ENCODE data around the gene SUCLG2. TPM values are rescaled to one million over a fixed set of nuclear protein-coding genes. Genes with fewer than 3 reads are reported as not detected.

SUCLG2 gene
- total and polyA plus RNA-seq, 9 donors = 24.8 to 75.2 (median 40.1) TPM

GRCh38 chr3:67382536-67382935 is 271.9 kb downstream of the SUCLG2 start:
- no peak for DNase-seq
- Histone ChIP-seq H3K4me1 (ENCODE audit: insufficient read depth) (peaks cover 5% of the 10 kb centered on the region), H3K9me3 (no peaks in the 10 kb centered on the region), H3K27ac (no peak overlapping the region), H3K36me3 (no peaks in the 10 kb centered on the region), H3K4me3 (no peak overlapping the region), H3K27me3 (no peaks in the 10 kb centered on the region)
- 17 to 29% (median 26%) methylated on average over 4 of the region's 4 CpGs for WGBS, 3 donors
- intact Hi-C loops (cut with DNase I) = no loop called here
- no peak for TF ChIP-seq CTCF (IDR thresholded peaks at IDR 0.05)
- TF ChIP-seq EP300 (IDR thresholded peaks at IDR 0.05) = no peak
- no peak for TF ChIP-seq POLR2A (IDR thresholded peaks at IDR 0.05)

GRCh38 chr3:67381667-67382272 is 272.6 kb downstream of the SUCLG2 start:
- Histone ChIP-seq H3K27ac (no peak overlapping the region), H3K4me1 (ENCODE audit: insufficient read depth) (peaks cover 5% of the 10 kb centered on the region), H3K4me3 (no peak overlapping the region), H3K27me3 (no peaks in the 10 kb centered on the region), H3K9me3 (no peaks in the 10 kb centered on the region), H3K36me3 (no peaks in the 10 kb centered on the region)
- intact Hi-C loops (cut with DNase I) = no loop called here
- TF ChIP-seq CTCF (IDR thresholded peaks at IDR 0.05) = peak; percentile 37 to 50 (median 41)
- no peak for TF ChIP-seq EP300 (IDR thresholded peaks at IDR 0.05)
- 29 to 35% (median 32%) methylated on average over 4 of the region's 4 CpGs for WGBS, 3 donors
- DNase-seq = no peak

GRCh38 chr3:67380118-67380517 is 274.3 kb downstream of the SUCLG2 start:
- intact Hi-C loops (cut with DNase I) = no loop called here
- Histone ChIP-seq H3K36me3 (no peaks in the 10 kb centered on the region), H3K27ac (no peak overlapping the region)

GRCh38 chr3:67377299-67377698 is 277.1 kb downstream of the SUCLG2 start:
- no peaks in the 10 kb centered on the region for H3K36me3 ChIP-seq

More at GRCh38 chr3:67380118-67380517, 274.3 kb downstream of the SUCLG2 start:
- TF ChIP-seq EP300 (IDR thresholded peaks at IDR 0.05) (no peak), CTCF (IDR thresholded peaks at IDR 0.05) (no peak), POLR2A (IDR thresholded peaks at IDR 0.05) (no peak)
- DNase-seq = no peak
- Histone ChIP-seq H3K4me3 (no peak overlapping the region), H3K9me3 (no peaks in the 10 kb centered on the region), H3K27me3 (no peaks in the 10 kb centered on the region), H3K4me1 (ENCODE audit: insufficient read depth) (peaks cover 5% of the 10 kb centered on the region)
- WGBS, 3 donors = 93 to 99% (median 97%) methylated on average over 2 of the region's 2 CpGs

More at GRCh38 chr3:67377299-67377698, 277.1 kb downstream of the SUCLG2 start:
- intact Hi-C loops (cut with DNase I) = no loop called here
- H3K27ac ChIP-seq = no peak overlapping the region
- DNase-seq = no peak
- no peaks in the 10 kb centered on the region for H3K9me3 ChIP-seq
- H3K4me3 ChIP-seq = no peak overlapping the region
- peaks cover 2% of the 10 kb centered on the region for H3K4me1 ChIP-seq (ENCODE audit: insufficient read depth)
- WGBS, 3 donors = 60 to 91% (median 83%) methylated on average over 3 of the region's 3 CpGs
- no peaks in the 10 kb centered on the region for H3K27me3 ChIP-seq
- TF ChIP-seq CTCF (IDR thresholded peaks at IDR 0.05) = no peak
- TF ChIP-seq EP300 (IDR thresholded peaks at IDR 0.05) = no peak
- TF ChIP-seq POLR2A (IDR thresholded peaks at IDR 0.05) = no peak
